Mesodermal cell (in vitro differentiated cells): ENCODE data around the gene ZNF330.

Source experiments
- H3K27ac ChIP-seq: 2 replicates; pipeline ENCODE4 v1.7.0; 2013; ENCODE audit warnings: mild to moderate bottlenecking, low read depth, low read length, moderate library complexity; ENCODE audit not compliant: severe bottlenecking
- H3K36me3 ChIP-seq: 2 replicates; pipeline ENCODE4 v1.7.1; 2013; ENCODE audit warnings: mild to moderate bottlenecking, low read length, moderate library complexity; ENCODE audit not compliant: control insufficient read depth, insufficient read depth
- H3K4me1 ChIP-seq: one replicate; pipeline ENCODE4 v1.7.1; 2013; ENCODE audit warnings: mild to moderate bottlenecking, low read length; ENCODE audit not compliant: insufficient read depth, control insufficient read depth, poor library complexity, severe bottlenecking
- H3K4me3 ChIP-seq: 2 replicates; pipeline ENCODE4 v1.7.0; 2013; ENCODE audit warnings: low read length, control low read depth, mild to moderate bottlenecking; ENCODE audit not compliant: insufficient read depth, poor library complexity, severe bottlenecking; ENCODE audit errors: extremely low read depth
- H3K9me3 ChIP-seq: 2 replicates; pipeline ENCODE4 v1.7.1; 2013; ENCODE audit warnings: mild to moderate bottlenecking, low read length, moderate library complexity; ENCODE audit not compliant: control insufficient read depth
- WGBS, 2 experiments: methylation state at CpG; one replicate each; pipeline ENCODE4 v1.1.5; 2013; ENCODE audit warnings: missing lambda C conversion rate in 2 of 2; ENCODE audit not compliant: insufficient coverage in 2 of 2; 5-methylcytosine and 5-hydroxymethylcytosine counted together

ZNF330 gene

DNA sequence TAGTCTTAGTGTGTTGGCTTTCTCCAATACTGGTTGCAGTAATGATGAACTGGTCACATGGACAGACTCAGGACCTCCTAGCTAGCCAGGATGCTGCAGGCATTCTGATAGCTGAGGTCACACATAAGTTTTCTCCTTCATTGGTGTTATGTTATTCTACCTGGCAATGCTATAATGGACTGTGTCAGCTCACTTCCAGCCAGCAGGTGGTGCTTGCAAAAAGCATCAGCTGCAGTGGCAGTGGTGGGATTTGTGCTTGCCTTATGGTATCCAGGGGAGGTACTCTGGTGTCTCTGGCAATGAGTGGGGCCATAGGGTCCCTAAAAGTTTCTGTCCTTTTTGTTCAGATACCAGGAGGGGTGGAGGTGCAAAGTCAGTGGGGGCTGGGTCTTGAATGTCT, 33.6 kb downstream of the ZNF330 start:
- Histone ChIP-seq H3K9me3 (no peaks in the 10 kb centered on the region), H3K36me3 (no peaks in the 10 kb centered on the region), H3K27ac (no peak overlapping the region), H3K4me3 (no peak overlapping the region), H3K4me1 (no peaks in the 10 kb centered on the region)

- Histone ChIP-seq H3K27ac (no peak overlapping the region), H3K36me3 (no peaks in the 10 kb centered on the region), H3K4me3 (no peak overlapping the region), H3K9me3 (no peaks in the 10 kb centered on the region), H3K4me1 (no peaks in the 10 kb centered on the region)
- 70 to 86% methylated on average over 1 to 2 of the region's 2 CpGs for WGBS, 2 experiments
Measured at GRCh38 chr4:141255016-141255415, 34.3 kb downstream of the ZNF330 start.

DNA sequence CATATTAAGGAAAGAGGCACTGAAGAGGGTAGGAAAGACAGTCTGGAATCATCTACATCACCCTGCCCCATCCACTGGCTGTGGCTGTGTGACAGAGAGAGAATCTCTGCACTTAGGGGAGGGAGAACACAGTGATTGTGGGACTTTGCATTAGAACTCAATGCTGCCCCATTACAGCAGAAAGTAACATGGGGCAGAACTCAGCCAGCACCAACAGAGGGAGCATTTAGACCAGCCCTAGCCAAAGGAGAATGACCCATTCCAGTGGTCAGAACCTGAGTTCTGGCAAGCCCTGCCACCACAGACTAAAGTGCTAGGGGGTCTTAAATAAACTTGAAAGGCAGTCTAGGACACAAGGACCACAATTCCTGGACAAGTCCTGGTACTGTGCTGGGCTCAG, 37.9 kb downstream of the ZNF330 start:
- no peaks in the 10 kb centered on the region for H3K9me3 ChIP-seq
- no peak overlapping the region for H3K4me3 ChIP-seq
- no peaks in the 10 kb centered on the region for H3K36me3 ChIP-seq
- H3K27ac ChIP-seq, result no peak overlapping the region
- H3K4me1 ChIP-seq, result no peaks in the 10 kb centered on the region

- no peaks in the 10 kb centered on the region for H3K36me3 ChIP-seq
- H3K9me3 ChIP-seq, result no peaks in the 10 kb centered on the region
- 75 to 94% methylated on average over 1 of the region's 1 CpG for WGBS, 2 experiments
- no peak overlapping the region for H3K27ac ChIP-seq
- peaks cover 2% of the 10 kb centered on the region for H3K4me1 ChIP-seq
- no peak overlapping the region for H3K4me3 ChIP-seq
Measured at GRCh38 chr4:141275834-141276233, 55.1 kb downstream of the ZNF330 start.

DNA sequence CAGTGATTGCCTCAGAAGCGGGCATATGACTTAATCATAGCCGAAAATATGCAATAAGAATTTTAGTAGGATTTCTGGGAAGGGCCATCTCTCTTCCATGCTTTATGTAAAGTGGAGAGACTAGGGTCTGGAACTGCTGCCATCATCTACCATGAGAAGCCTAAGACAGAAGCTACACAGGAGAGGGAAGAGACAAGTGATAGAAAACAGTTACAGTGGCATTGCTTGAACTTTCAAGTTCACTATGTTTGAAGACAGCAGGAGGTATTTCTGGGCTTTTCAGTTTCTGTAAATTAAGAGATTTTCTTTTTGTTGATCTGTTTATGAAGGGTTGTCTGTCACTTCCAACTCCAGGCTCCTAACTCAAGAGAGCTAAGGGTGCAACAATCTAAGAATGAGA, 62.5 kb downstream of the ZNF330 start:
- Histone ChIP-seq H3K36me3 (no peaks in the 10 kb centered on the region), H3K9me3 (no peaks in the 10 kb centered on the region), H3K4me3 (no peak overlapping the region), H3K4me1 (no peaks in the 10 kb centered on the region), H3K27ac (no peak overlapping the region)
- 83 to 87% methylated on average over 2 of the region's 2 CpGs for WGBS, 2 experiments

- no peaks in the 10 kb centered on the region for H3K4me1 ChIP-seq
- H3K27ac ChIP-seq, result no peak overlapping the region
- no peaks in the 10 kb centered on the region for H3K9me3 ChIP-seq
- 94 to 100% methylated on average over 2 of the region's 2 CpGs for WGBS, 2 experiments
- H3K4me3 ChIP-seq, result no peak overlapping the region
- no peaks in the 10 kb centered on the region for H3K36me3 ChIP-seq
Measured at GRCh38 chr4:141283563-141283962, 62.9 kb downstream of the ZNF330 start.
